A549 (cell line): ENCODE measurements around the gene MRPL42.

ENCODE experiments used
- EP300 ChIP-seq, 2 experiments: fragments of >200 bp; sonication (Bioruptor Twin); formaldehyde crosslinking; IDR thresholded peaks; 2 replicates in 1 of 2; 3 replicates in 1 of 2; pipeline ENCODE4 v1.6.1; 2016 to 2017
- NPAS2 ChIP-seq: fragments of 250-450 bp; sonication (Bioruptor Pico); IDR thresholded peaks from 2 replicates; pipeline ENCODE4 v1.8.0; 2022; ENCODE audit warnings: mild to moderate bottlenecking, moderate library complexity, borderline replicate concordance
- NR3C1 ChIP-seq: fragments of >200 bp; sonication (Bioruptor Twin); formaldehyde crosslinking; IDR thresholded peaks from 3 replicates; pipeline ENCODE4 v1.6.1; 2017
- POLR2A ChIP-seq: IDR thresholded peaks from 2 replicates; pipeline ENCODE4 v1.6.1; 2012; ENCODE audit warnings: mild to moderate bottlenecking, low read length
- RCOR1 ChIP-seq: fragments of 150-350 bp; IDR thresholded peaks from 2 replicates; pipeline ENCODE4 v1.6.1; 2014; ENCODE audit warnings: antibody characterized with exemption, low read length, low read depth
- RFX5 ChIP-seq: fragments of 450-650 bp; IDR thresholded peaks from 2 replicates; pipeline ENCODE4 v1.7.1; 2014; ENCODE audit warnings: antibody characterized with exemption, mild to moderate bottlenecking, moderate library complexity
- TFCP2L1 ChIP-seq: fragments of 250-450 bp; sonication (Bioruptor Pico); IDR thresholded peaks from 2 replicates; pipeline ENCODE4 v1.5.0; 2021; ENCODE audit warnings: mild to moderate bottlenecking
- TF ChIP-seq, protein P1 (sequence below): IDR thresholded peaks from 2 replicates; pipeline ENCODE4 v1.6.1; 2012
- TF ChIP-seq, protein P2 (sequence below): fragments of >200 bp; sonication (Bioruptor Twin); formaldehyde crosslinking; IDR thresholded peaks from 3 replicates; pipeline ENCODE4 v1.5.1; 2016
- TF ChIP-seq, protein P3 (sequence below): fragments of 150-350 bp; IDR thresholded peaks from 2 replicates; pipeline ENCODE4 v1.6.1; 2014; ENCODE audit warnings: low read depth, mild to moderate bottlenecking, low read length

DNA sequence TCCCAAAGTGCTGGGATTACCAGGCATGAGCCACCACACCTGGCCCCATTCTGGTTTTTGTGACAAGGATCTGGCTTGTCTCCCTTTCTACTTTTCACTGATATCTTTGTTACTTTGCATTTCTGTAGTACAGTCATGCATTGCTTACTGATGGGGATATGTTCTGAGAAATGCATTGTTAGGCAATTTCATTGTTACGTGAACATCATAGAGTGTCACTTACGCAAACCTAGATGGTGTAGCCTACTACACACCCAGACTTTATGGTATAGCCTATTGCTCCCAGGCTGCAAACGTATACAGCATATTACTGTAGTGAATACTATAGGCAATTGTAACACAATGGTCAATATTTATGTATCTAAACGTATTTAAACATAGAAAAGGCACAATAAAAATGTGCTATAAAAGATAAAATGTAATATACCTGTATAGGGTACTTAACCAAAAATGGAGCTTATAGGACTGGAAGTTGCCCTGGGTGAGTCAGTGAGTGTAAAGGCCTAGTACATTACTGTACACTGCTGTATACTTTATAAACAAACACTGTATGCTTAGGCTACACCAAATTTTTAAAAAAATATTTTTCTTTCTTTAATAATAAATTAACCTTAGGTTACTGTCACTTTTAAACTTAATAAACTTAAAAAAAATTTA is 16.0 kb downstream of the MRPL42 start:
- no peak for TF ChIP-seq RCOR1
- no peak for TF ChIP-seq RFX5
- TF ChIP-seq TFCP2L1, result no peak
- TF ChIP-seq, protein P1, sequence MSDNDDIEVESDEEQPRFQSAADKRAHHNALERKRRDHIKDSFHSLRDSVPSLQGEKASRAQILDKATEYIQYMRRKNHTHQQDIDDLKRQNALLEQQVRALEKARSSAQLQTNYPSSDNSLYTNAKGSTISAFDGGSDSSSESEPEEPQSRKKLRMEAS, result no peak
- TF ChIP-seq, protein P2, sequence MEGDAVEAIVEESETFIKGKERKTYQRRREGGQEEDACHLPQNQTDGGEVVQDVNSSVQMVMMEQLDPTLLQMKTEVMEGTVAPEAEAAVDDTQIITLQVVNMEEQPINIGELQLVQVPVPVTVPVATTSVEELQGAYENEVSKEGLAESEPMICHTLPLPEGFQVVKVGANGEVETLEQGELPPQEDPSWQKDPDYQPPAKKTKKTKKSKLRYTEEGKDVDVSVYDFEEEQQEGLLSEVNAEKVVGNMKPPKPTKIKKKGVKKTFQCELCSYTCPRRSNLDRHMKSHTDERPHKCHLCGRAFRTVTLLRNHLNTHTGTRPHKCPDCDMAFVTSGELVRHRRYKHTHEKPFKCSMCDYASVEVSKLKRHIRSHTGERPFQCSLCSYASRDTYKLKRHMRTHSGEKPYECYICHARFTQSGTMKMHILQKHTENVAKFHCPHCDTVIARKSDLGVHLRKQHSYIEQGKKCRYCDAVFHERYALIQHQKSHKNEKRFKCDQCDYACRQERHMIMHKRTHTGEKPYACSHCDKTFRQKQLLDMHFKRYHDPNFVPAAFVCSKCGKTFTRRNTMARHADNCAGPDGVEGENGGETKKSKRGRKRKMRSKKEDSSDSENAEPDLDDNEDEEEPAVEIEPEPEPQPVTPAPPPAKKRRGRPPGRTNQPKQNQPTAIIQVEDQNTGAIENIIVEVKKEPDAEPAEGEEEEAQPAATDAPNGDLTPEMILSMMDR, result no peak
- no peak for TF ChIP-seq NR3C1
- TF ChIP-seq POLR2A, result no peak
- no peak for TF ChIP-seq NPAS2
- TF ChIP-seq EP300 (IDR thresholded peaks at IDR 0.05), result no peak
- TF ChIP-seq, protein P3, sequence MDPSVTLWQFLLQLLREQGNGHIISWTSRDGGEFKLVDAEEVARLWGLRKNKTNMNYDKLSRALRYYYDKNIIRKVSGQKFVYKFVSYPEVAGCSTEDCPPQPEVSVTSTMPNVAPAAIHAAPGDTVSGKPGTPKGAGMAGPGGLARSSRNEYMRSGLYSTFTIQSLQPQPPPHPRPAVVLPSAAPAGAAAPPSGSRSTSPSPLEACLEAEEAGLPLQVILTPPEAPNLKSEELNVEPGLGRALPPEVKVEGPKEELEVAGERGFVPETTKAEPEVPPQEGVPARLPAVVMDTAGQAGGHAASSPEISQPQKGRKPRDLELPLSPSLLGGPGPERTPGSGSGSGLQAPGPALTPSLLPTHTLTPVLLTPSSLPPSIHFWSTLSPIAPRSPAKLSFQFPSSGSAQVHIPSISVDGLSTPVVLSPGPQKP, result no peak
